HepG2 (cell line): Measurements from ENCODE around the gene ZNF326. TPM values are rescaled to one million over a fixed set of nuclear protein-coding genes. Genes with fewer than 3 reads are reported as not detected.
A peak's percentile ranks its signal among the peaks of the same experiment; 100 is the strongest.

ENCODE experiments used
- ATAC-seq: fragments of 200-7000 bp; cut with Tn5 transposase; 3 replicates; pipeline ENCODE4 v1.9.1; 2020; ENCODE audit warnings: mild to moderate bottlenecking, moderate library complexity
- BruUV-seq: library from RNA; stranded (reverse); fragments of 400-500 nt; replicated peaks from 2 replicates; lab custom pipeline; 2021; lab: Mats Ljungman, UMichigan
- CTCF ChIA-PET: fragments of 300-600 bp; formaldehyde crosslinking; extraction: SDS; loops from one replicate; lab custom pipeline; 2021; ENCODE audit warnings: low total read pairs, inconsistent platforms, low intra/inter-chr PET ratio; lab: Yijun Ruan, JAX
- POLR2A ChIA-PET: fragments of 350-600 bp; sonication (Branson Sonifier 250); formaldehyde crosslinking; loops from one replicate; lab custom pipeline; 2020; ENCODE audit warnings: antibody characterized with exemption, inconsistent platforms; lab: Yijun Ruan, JAX
- DNase-seq: peaks from one replicate; pipeline ENCODE4 v3.0.0-alpha.2; 2015; ENCODE audit warnings: low spot score
- FAIRE-seq: peaks from 3 replicates; lab custom pipeline; 2011; peaks lifted over from hg19 to GRCh38; lab: Jason Lieb, UNC
- H2AFZ ChIP-seq: one replicate; pipeline ENCODE4 v1.6.1; 2011; ENCODE audit warnings: low read length, inconsistent platforms
- H3K27ac ChIP-seq: fragments of 300-600 bp; 3 replicates; pipeline ENCODE4 v1.8.0; 2011; ENCODE audit warnings: mixed run types, mild to moderate bottlenecking, mixed read lengths, low read length, inconsistent platforms; ENCODE audit not compliant: insufficient read depth; ENCODE audit errors: extremely low read length
- H3K27me3 ChIP-seq, 2 experiments: fragments of 200-600 bp in 1 of 2; 2 replicates in 1 of 2; 3 replicates in 1 of 2; pipeline versions ENCODE4 v1.6.0 to v1.8.0; 2011; ENCODE audit warnings: low read length in 2 of 2, mild to moderate bottlenecking in 2 of 2, moderate library complexity in 2 of 2, inconsistent platforms in 1 of 2; ENCODE audit not compliant: insufficient read depth in 2 of 2, control insufficient read depth in 1 of 2
- H3K36me3 ChIP-seq, 2 experiments: fragments of 200-600 bp in 1 of 2; replicated peaks in 1 of 2; 2 replicates in 1 of 2; 3 replicates in 1 of 2; pipeline versions ENCODE4 v1.5.1 to v1.8.0; 2011; ENCODE audit warnings: low read length in 2 of 2, inconsistent platforms in 1 of 2; ENCODE audit not compliant: insufficient read depth in 2 of 2, control insufficient read depth in 1 of 2
- H3K4me1 ChIP-seq: 2 replicates; pipeline ENCODE4 v1.5.1; 2012; ENCODE audit warnings: low read length, inconsistent platforms; ENCODE audit not compliant: insufficient read depth
- H3K4me2 ChIP-seq: 2 replicates; pipeline ENCODE4 v1.6.0; 2011; ENCODE audit warnings: low read depth, low read length, inconsistent platforms
- H3K4me3 ChIP-seq, 3 experiments: fragments of 200-600 bp in 1 of 3; sonication (generic), shearing (Covaris generic) in 1 of 3; replicated peaks in 1 of 3; 2 replicates each; pipeline ENCODE4 v1.5.1; 2011 to 2016; ENCODE audit warnings: low read length in 3 of 3, inconsistent platforms in 2 of 3, low read depth in 2 of 3, mild to moderate bottlenecking in 2 of 3, control low read depth in 1 of 3, mixed read lengths in 1 of 3; ENCODE audit not compliant: insufficient read depth in 1 of 3
- H3K79me2 ChIP-seq: one replicate; pipeline ENCODE4 v1.6.1; 2011; ENCODE audit warnings: low read length, inconsistent platforms; ENCODE audit not compliant: insufficient read depth
- H3K9ac ChIP-seq: 2 replicates; pipeline ENCODE4 v1.6.0; 2011; ENCODE audit warnings: mild to moderate bottlenecking, low read depth, low read length, inconsistent platforms; ENCODE audit not compliant: insufficient read depth
- H3K9me3 ChIP-seq: 2 replicates; pipeline ENCODE4 v1.5.1; 2012; ENCODE audit warnings: mild to moderate bottlenecking, low read length
- H4K20me1 ChIP-seq: 2 replicates; pipeline ENCODE4 v1.6.0; 2011; ENCODE audit warnings: inconsistent platforms, mild to moderate bottlenecking, low read length, moderate library complexity; ENCODE audit not compliant: insufficient read depth
- RXRB ChIP-seq: IDR thresholded peaks from 2 replicates; pipeline ENCODE4 v1.6.1; 2016; ENCODE audit warnings: borderline replicate concordance, missing genetic modification reagents, missing compliant biosample characterization
- SNAPC2 ChIP-seq: sonication (generic); formaldehyde crosslinking; IDR thresholded peaks from 2 replicates; pipeline ENCODE4 v1.8.1; 2022; ENCODE audit warnings: mild to moderate bottlenecking, missing genetic modification reagents
- STAG1 ChIP-seq: sonication (generic); formaldehyde crosslinking; IDR thresholded peaks from 2 replicates; pipeline ENCODE4 v1.4.0; 2020; ENCODE audit warnings: missing genetic modification reagents
- THAP7 ChIP-seq: sonication (generic); formaldehyde crosslinking; IDR thresholded peaks from 2 replicates; pipeline ENCODE4 v1.8.1; 2023; ENCODE audit warnings: mild to moderate bottlenecking, missing genetic modification reagents
- ZNF652 ChIP-seq: IDR thresholded peaks from 2 replicates; pipeline ENCODE4 v1.6.1; 2016; ENCODE audit warnings: low read depth, borderline replicate concordance
- WGBS: methylation state at CpG from one replicate; pipeline ENCODE4 v1.1.6; 2017; ENCODE audit warnings: low lambda C conversion rate; 5-methylcytosine and 5-hydroxymethylcytosine counted together
- in situ Hi-C: cut with HindIII; loops from 2 replicates; pipeline ENCODE4 v1.10.0; 2017; ENCODE audit warnings: low pct_unique_long_range_greater_than_20kb; ENCODE audit not compliant: extremely low pct_ligation_motif_present
- intact Hi-C: fragments of 100-400 bp; cut with micrococcal nuclease; formaldehyde crosslinking; loops from one replicate; pipeline ENCODE4 v1.10.0; 2022; ENCODE audit not compliant: unreplicated experiment
- polyA plus RNA-seq, 8 experiments: library from polyadenylated mRNA; depleted of rRNA in 3 of 8; stranded (reverse) in 7 of 8; unstranded in 1 of 8; fragments of >200 nt; fragmentation: Illumina TruSeq in 4 of 8; extraction: Trizol in 4 of 8; gene quantifications; 2 replicates each; pipeline versions ENCODE4 v1.2.1 to v1.2.3, GENCODE V29; 2011 to 2016; ENCODE audit warnings: low read depth in 4 of 8, missing spikeins in 1 of 8, mixed read lengths in 1 of 8; ENCODE audit not compliant: insufficient read depth in 1 of 8
- total RNA-seq, 5 experiments: library from RNA; depleted of rRNA; stranded (reverse); fragments of >200 nt; fragmentation: Illumina TruSeq; extraction: Trizol; gene quantifications; 2 replicates each; pipeline ENCODE4 v1.2.3, GENCODE V29; 2016; ENCODE audit warnings: low read depth in 1 of 5

The ZNF326 gene
- total and polyA plus RNA-seq, 2 of the 13 experiments (the other 11 are each of a cell fraction or from before 2014, with no cell fraction given): 6.3 to 16.4 TPM

- no peak for FAIRE-seq
- Histone ChIP-seq H3K9ac (no peak overlapping the region), H3K4me1 (peaks cover 53% of the 10 kb centered on the region), H3K4me3 (no peak overlapping the region), H3K36me3 (peaks cover 3 to 23% of the 10 kb centered on the region in 2 experiments), H3K4me2 (no peak overlapping the region), H3K9me3 (no peaks in the 10 kb centered on the region), H3K79me2 (peaks cover 93% of the 10 kb centered on the region), H4K20me1 (peaks cover 73% of the 10 kb centered on the region), H2AFZ (no peak overlapping the region), H3K27me3 (no peaks in the 10 kb centered on the region; a peak in 1 of 5 replicates), H3K27ac (peak overlapping the region; percentile 8)
- WGBS: 96% methylated on average over 2 of the region's 2 CpGs
- in situ Hi-C loops: no loop called here
- BruUV-seq: no TSS peak
- no peak for TF ChIP-seq SNAPC2 (CRISPR knock-in tag)
- TF ChIP-seq STAG1 (CRISPR knock-in tag): peak; percentile 17; the same call in 1 of the 2 replicates
- POLR2A ChIA-PET: no interaction called here
- intact Hi-C loops: no loop called here
- ATAC-seq: peak; percentile 59; the same call in 2 of the 3 replicates
- CTCF ChIA-PET: no interaction called here
- no peak for DNase-seq
Observed at GRCh38 chr1:90000934-90001676, 6.2 kb downstream of the ZNF326 start.

- Histone ChIP-seq H3K4me3 (no peak overlapping the region), H3K36me3 (peaks cover 7 to 48% of the 10 kb centered on the region in 2 experiments), H2AFZ (no peak overlapping the region), H3K9me3 (no peaks in the 10 kb centered on the region), H4K20me1 (peaks cover 14% of the 10 kb centered on the region), H3K79me2 (peaks cover 44% of the 10 kb centered on the region), H3K27me3 (no peaks in the 10 kb centered on the region), H3K9ac (no peak overlapping the region), H3K4me1 (peaks cover 18% of the 10 kb centered on the region), H3K27ac (no peak overlapping the region), H3K4me2 (no peak overlapping the region)
- ATAC-seq: no peak
- intact Hi-C loops: no loop called here
- POLR2A ChIA-PET: no interaction called here
- DNase-seq: no peak
- TF ChIP-seq RXRB (CRISPR knock-in tag) (0 out of 2 replicates have a peak, but pooled peaks have one; percentile 22), ZNF652 (CRISPR knock-in tag) (peak; percentile 88), THAP7 (CRISPR knock-in tag) (no peak)
- WGBS: 73% methylated on average over 2 of the region's 2 CpGs
- BruUV-seq: no TSS peak
- CTCF ChIA-PET: no interaction called here
- in situ Hi-C loops: no loop called here
- peak; percentile 52 for FAIRE-seq
Observed at GRCh38 chr1:90007979-90008404, 13.1 kb downstream of the ZNF326 start.
